ENCODE results near the gene SMIM10L1.

Gene SMIM10L1

GRCh38 chr12:11171145-11171968, at the start of gene SMIM10L1:
Gene SMIM10L1, plus strand, starts transcription at chr12:11171194. Its CDS starts 163 bp downstream, at chr12:11171357.
- H3K4me3 ChIP-seq (ENCODE audit: low read depth, low read length) = peak within 1 kb of the TSS; percentile 77
- no peak for TF ChIP-seq CTCF (IDR thresholded peaks at IDR 0.05; ENCODE audit: borderline replicate concordance, insufficient read depth, low read depth, low read length)

GRCh38 chr12:11130382-11130781, 40.6 kb upstream of the SMIM10L1 start:
- H3K4me3 ChIP-seq (ENCODE audit: low read depth, low read length) = no peak overlapping the region
- no peak for TF ChIP-seq CTCF (IDR thresholded peaks at IDR 0.05; ENCODE audit: borderline replicate concordance, insufficient read depth, low read depth, low read length)

- no peak for TF ChIP-seq CTCF (IDR thresholded peaks at IDR 0.05; ENCODE audit: borderline replicate concordance, insufficient read depth, low read depth, low read length)
- H3K4me3 ChIP-seq (ENCODE audit: low read depth, low read length) = no peak overlapping the region
Measured at GRCh38 chr12:11130999-11131398, 40.0 kb upstream of the SMIM10L1 start.

GRCh38 chr12:11133162-11133561, 37.8 kb upstream of the SMIM10L1 start:
- TF ChIP-seq CTCF (IDR thresholded peaks at IDR 0.05; ENCODE audit: borderline replicate concordance, insufficient read depth, low read depth, low read length) = no peak
- H3K4me3 ChIP-seq (ENCODE audit: low read depth, low read length) = no peak overlapping the region

GRCh38 chr12:11133816-11134215, 37.2 kb upstream of the SMIM10L1 start:
- no peak for TF ChIP-seq CTCF (IDR thresholded peaks at IDR 0.05; ENCODE audit: borderline replicate concordance, insufficient read depth, low read depth, low read length)
- no peak overlapping the region for H3K4me3 ChIP-seq (ENCODE audit: low read depth, low read length)

- no peak within 1 kb of the TSS for H3K4me3 ChIP-seq (ENCODE audit: low read depth, low read length)
- TF ChIP-seq CTCF (IDR thresholded peaks at IDR 0.05; ENCODE audit: borderline replicate concordance, insufficient read depth, low read depth, low read length) = no peak
Measured at GRCh38 chr12:11134305-11134704, 36.7 kb upstream of the SMIM10L1 start, which contains the start of gene TAS2R30. Gene TAS2R30, minus strand, starts transcription at chr12:11134644. Its CDS starts 400 bp downstream, at chr12:11134244.

GRCh38 chr12:11136075-11136474, 34.9 kb upstream of the SMIM10L1 start:
- TF ChIP-seq CTCF (IDR thresholded peaks at IDR 0.05; ENCODE audit: borderline replicate concordance, insufficient read depth, low read depth, low read length) = no peak
- H3K4me3 ChIP-seq (ENCODE audit: low read depth, low read length) = no peak overlapping the region
